OCI-LY7 (cell line): ENCODE data around the gene SCPEP1. TPM values are rescaled to one million over a fixed set of nuclear protein-coding genes. Genes with fewer than 3 reads are reported as not detected.

ENCODE experiments used
- BruUV-seq: library from RNA; stranded (reverse); fragments of 400-500 nt; replicated peaks from 2 replicates; lab custom pipeline; 2021; lab: Mats Ljungman, UMichigan
- CTCF ChIA-PET: fragments of 300-600 bp; sonication (Branson Sonifier 250); formaldehyde crosslinking; loops from one replicate; lab custom pipeline; 2022; ENCODE audit warnings: antibody characterized with exemption; ENCODE audit not compliant: unreplicated experiment; lab: Charles Lee
- POLR2A ChIA-PET: fragments of 300-600 bp; sonication (Branson Sonifier 250); formaldehyde crosslinking; loops from one replicate; lab custom pipeline; 2022; ENCODE audit warnings: antibody characterized with exemption; lab: Charles Lee
- DNase-seq: peaks from one replicate; pipeline ENCODE4 v3.0.0-alpha.2; 2015; ENCODE audit warnings: low spot score
- H2AFZ ChIP-seq: fragments of 200-600 bp; sonication (generic), shearing (Covaris generic); 2 replicates; pipeline ENCODE4 v1.6.1; 2014; ENCODE audit warnings: mild to moderate bottlenecking, antibody characterized with exemption, low read length, moderate library complexity
- H3K27ac ChIP-seq: fragments of 200-600 bp; sonication (generic); 2 replicates; pipeline ENCODE4 v1.5.1; 2014; ENCODE audit warnings: mixed run types, low read depth, mild to moderate bottlenecking, moderate library complexity, low read length, inconsistent platforms; ENCODE audit not compliant: poor library complexity, severe bottlenecking
- H3K36me3 ChIP-seq: fragments of 200-600 bp; sonication (generic); 2 replicates; pipeline ENCODE4 v1.6.1; 2014; ENCODE audit warnings: mild to moderate bottlenecking, antibody characterized with exemption, low read length, moderate library complexity, mixed read lengths; ENCODE audit not compliant: insufficient read depth
- H3K4me1 ChIP-seq: fragments of 200-600 bp; sonication (generic); 2 replicates; pipeline ENCODE4 v1.5.1; 2014; ENCODE audit warnings: mild to moderate bottlenecking, low read length; ENCODE audit not compliant: insufficient read depth, poor library complexity, severe bottlenecking
- H3K4me2 ChIP-seq: fragments of 200-600 bp; sonication (generic); 2 replicates; pipeline ENCODE4 v1.6.1; 2014; ENCODE audit warnings: mild to moderate bottlenecking, low read length
- H3K4me3 ChIP-seq: fragments of 200-600 bp; sonication (generic); 2 replicates; pipeline ENCODE4 v1.5.1; 2014; ENCODE audit warnings: mild to moderate bottlenecking, low read depth, low read length; ENCODE audit not compliant: poor library complexity, severe bottlenecking
- H3K79me2 ChIP-seq: fragments of 200-600 bp; sonication (generic); 2 replicates; pipeline ENCODE4 v1.6.1; 2016; ENCODE audit warnings: low read depth, mild to moderate bottlenecking, low read length, moderate library complexity, mixed read lengths; ENCODE audit not compliant: insufficient read depth
- H3K9me2 ChIP-seq: fragments of 200-600 bp; sonication (generic); 2 replicates; pipeline ENCODE4 v1.6.1; 2016; ENCODE audit warnings: mild to moderate bottlenecking, low read length, mixed read lengths; ENCODE audit not compliant: insufficient read depth
- H3K9me3 ChIP-seq: fragments of 200-600 bp; sonication (generic); 2 replicates; pipeline ENCODE4 v1.6.1; 2014; ENCODE audit warnings: mild to moderate bottlenecking, mixed run types, low read length, mixed read lengths
- H4K20me1 ChIP-seq: fragments of 200-600 bp; sonication (generic); 2 replicates; pipeline ENCODE4 v1.6.1; 2014; ENCODE audit warnings: mild to moderate bottlenecking, antibody characterized with exemption, low read length, moderate library complexity, mixed read lengths; ENCODE audit not compliant: insufficient read depth
- CTCF ChIP-seq: fragments of 200-600 bp; sonication (generic); conservative IDR thresholded peaks from 2 replicates; pipeline ENCODE4 v1.5.1; 2014; ENCODE audit warnings: mild to moderate bottlenecking, antibody characterized with exemption, low read length, moderate library complexity, mixed read lengths
- EZH2phosphoT487 ChIP-seq: fragments of 200-600 bp; sonication (generic); IDR thresholded peaks from 2 replicates; pipeline ENCODE4 v1.6.1; 2018; ENCODE audit warnings: low read depth, borderline replicate concordance, mild to moderate bottlenecking, mixed run types, antibody characterized with exemption, low read length, moderate library complexity, mixed read lengths
- intact Hi-C: fragments of 100-400 bp; cut with micrococcal nuclease; formaldehyde crosslinking; loops from one replicate; pipeline ENCODE4 v1.10.0; 2022; ENCODE audit not compliant: unreplicated experiment
- total RNA-seq, 2 experiments: library from RNA; depleted of rRNA in 1 of 2; stranded (reverse); fragments of >200 nt in 1 of 2; shearing (Covaris generic) in 1 of 2; gene quantifications; 2 replicates each; pipeline ENCODE4 v1.2.3, GENCODE V29; 2014 to 2022

SCPEP1 gene
- total RNA-seq, 2 experiments from 2014 or later, result 43.0 to 48.2 TPM

GRCh38 chr17:57035971-57036481, 58.1 kb downstream of the SCPEP1 start:
- no peaks in the 10 kb centered on the region for H3K9me2 ChIP-seq
- no peak for TF ChIP-seq CTCF
- no peak for TF ChIP-seq EZH2phosphoT487
- CTCF ChIA-PET, result no interaction called here
- POLR2A ChIA-PET, result no interaction called here
- H2AFZ ChIP-seq, result no peak overlapping the region
- no peaks in the 10 kb centered on the region for H3K9me3 ChIP-seq
- no peaks in the 10 kb centered on the region for H4K20me1 ChIP-seq
- H3K36me3 ChIP-seq, result no peaks in the 10 kb centered on the region
- no peaks in the 10 kb centered on the region for H3K4me1 ChIP-seq
- intact Hi-C loops, result no loop called here
- no peaks in the 10 kb centered on the region for H3K79me2 ChIP-seq
- no peak overlapping the region for H3K27ac ChIP-seq
- no peak overlapping the region for H3K4me2 ChIP-seq
- no TSS peak for BruUV-seq
- no peak overlapping the region for H3K4me3 ChIP-seq
- DNase-seq, result no peak

GRCh38 chr17:57037411-57037810, 59.5 kb downstream of the SCPEP1 start:
- ChIA-PET POLR2A (no interaction called here), CTCF (no interaction called here)
- Histone ChIP-seq H4K20me1 (no peaks in the 10 kb centered on the region), H3K4me2 (no peak overlapping the region), H3K27ac (no peak overlapping the region), H2AFZ (no peak overlapping the region), H3K79me2 (no peaks in the 10 kb centered on the region), H3K4me1 (no peaks in the 10 kb centered on the region), H3K9me3 (no peaks in the 10 kb centered on the region), H3K9me2 (no peaks in the 10 kb centered on the region), H3K36me3 (no peaks in the 10 kb centered on the region), H3K4me3 (no peak overlapping the region)
- DNase-seq, result no peak
- no peak for TF ChIP-seq CTCF
- TF ChIP-seq EZH2phosphoT487, result no peak
- BruUV-seq, result no TSS peak
- intact Hi-C loops, result no loop called here

GRCh38 chr17:57038486-57038885, 60.6 kb downstream of the SCPEP1 start:
- no peak overlapping the region for H3K4me2 ChIP-seq
- POLR2A ChIA-PET, result interaction anchor here (1.1 kb wide), 1 partner anchor 10 kb away, joined by 4 read pairs; no protein-coding TSS in a partner anchor
- no peak overlapping the region for H3K27ac ChIP-seq
- CTCF ChIA-PET, result no interaction called here
- H3K79me2 ChIP-seq, result no peaks in the 10 kb centered on the region
- no peaks in the 10 kb centered on the region for H3K4me1 ChIP-seq
- no peaks in the 10 kb centered on the region for H3K36me3 ChIP-seq
- no peaks in the 10 kb centered on the region for H3K9me3 ChIP-seq
- TF ChIP-seq CTCF, result no peak
- TF ChIP-seq EZH2phosphoT487, result no peak
- no peaks in the 10 kb centered on the region for H3K9me2 ChIP-seq
- no peak for DNase-seq
- H4K20me1 ChIP-seq, result no peaks in the 10 kb centered on the region
- intact Hi-C loops, result no loop called here
- H3K4me3 ChIP-seq, result no peak overlapping the region
- no peak overlapping the region for H2AFZ ChIP-seq
- no TSS peak for BruUV-seq
